GM12891 (cell line): ENCODE data around the gene PNPLA2.

Experiments used
- PAX5 ChIP-seq: IDR thresholded peaks from 2 replicates; pipeline ENCODE4 v1.6.1; 2011; ENCODE audit warnings: low read length, moderate library complexity, mild to moderate bottlenecking; ENCODE audit not compliant: insufficient read depth, severe bottlenecking
- POLR2A ChIP-seq: IDR thresholded peaks from 2 replicates; pipeline ENCODE4 v1.6.1; 2011; ENCODE audit warnings: low read depth, low read length, control low read depth
- POLR2AphosphoS5 ChIP-seq: IDR thresholded peaks from 2 replicates; pipeline ENCODE4 v1.6.1; 2011; ENCODE audit warnings: low read depth, low read length, control low read depth
- SPI1 ChIP-seq: IDR thresholded peaks from 2 replicates; pipeline ENCODE4 v1.6.1; 2011; ENCODE audit warnings: low read depth, low read length, control low read depth
- TAF1 ChIP-seq: IDR thresholded peaks from 2 replicates; pipeline ENCODE4 v1.6.1; 2011; ENCODE audit warnings: low read depth, low read length, control low read depth

- TF ChIP-seq POLR2A = no peak
- no peak for TF ChIP-seq POLR2AphosphoS5
- TF ChIP-seq TAF1 = no peak
- no peak for TF ChIP-seq SPI1
- TF ChIP-seq PAX5 = no peak
Observed at GRCh38 chr11:773830-774229, 44.9 kb upstream of the PNPLA2 start.
